ENCODE measurements around the gene GRIN1. TPM values are rescaled to one million over a fixed set of nuclear protein-coding genes. Genes with fewer than 3 reads are reported as not detected.

The GRIN1 gene
- total RNA-seq, 1 experiment from 2014 or later: not detected

GRCh38 chr9:137109250-137110146, 29.5 kb upstream of the GRIN1 start:
- CTCF ChIA-PET: no interaction called here

DNA sequence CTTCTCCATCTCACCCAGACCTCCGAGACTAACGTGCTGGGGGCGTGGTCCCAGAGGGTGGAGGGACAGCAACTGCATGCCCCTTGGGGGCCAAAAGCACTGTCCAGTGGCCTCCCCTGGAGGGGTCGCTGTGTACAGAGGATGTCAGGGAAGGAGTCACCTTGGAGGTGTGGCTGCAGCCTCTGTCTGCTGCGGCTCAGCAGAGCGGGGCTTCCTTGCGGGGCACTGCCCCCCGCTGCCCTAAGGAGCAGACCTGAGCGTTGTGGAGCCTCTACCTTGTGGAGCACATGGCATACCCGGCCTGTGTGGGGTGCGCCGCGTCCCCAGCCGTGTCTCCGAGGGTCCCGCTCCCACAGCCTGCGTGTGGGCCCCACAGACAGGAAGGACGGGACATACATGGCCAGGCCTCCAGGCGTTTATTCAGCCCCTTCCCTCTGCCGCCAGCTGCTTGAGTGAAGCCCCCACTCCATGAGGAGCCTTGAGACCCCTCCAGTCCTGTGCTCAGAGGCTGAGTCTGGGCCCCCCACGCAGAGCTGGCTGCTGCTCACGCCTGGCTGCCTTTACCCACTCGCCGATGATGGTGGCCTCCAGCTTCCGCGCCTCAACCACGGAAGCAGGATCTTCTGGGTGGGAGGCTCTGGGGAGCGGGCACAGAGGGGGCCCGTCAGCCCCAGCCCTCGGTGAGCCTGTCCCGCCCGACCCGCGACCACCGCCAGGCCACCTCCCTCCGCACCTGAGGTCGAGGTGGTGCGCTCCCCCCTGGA, 28.6 kb upstream of the GRIN1 start:
- Histone ChIP-seq H4K20me1 (ENCODE audit: insufficient read depth) (no peaks in the 10 kb centered on the region), H3K27ac (no peak overlapping the region), H3K36me3 (ENCODE audit: low read depth) (no peaks in the 10 kb centered on the region), H3F3A (ENCODE audit: insufficient read depth, low read depth) (no peaks in the 10 kb centered on the region), H3K4me1 (replicated peaks; ENCODE audit: insufficient read depth) (peaks cover 4% of the 10 kb centered on the region), H3K79me2 (ENCODE audit: low read depth) (no peaks in the 10 kb centered on the region), H2AFZ (no peak overlapping the region), H3K9me2 (ENCODE audit: insufficient read depth) (no peaks in the 10 kb centered on the region), H3K9me3 (ENCODE audit: insufficient read depth, low read depth) (no peaks in the 10 kb centered on the region), H3K27me3 (ENCODE audit: insufficient read depth, low read depth) (no peaks in the 10 kb centered on the region), H3K4me2 (no peak overlapping the region), H3K4me3 (no peak overlapping the region)
- intact Hi-C loops (cut with micrococcal nuclease; ENCODE audit: unreplicated experiment): no loop called here
- DNase-seq: no peak
- ChIA-PET CTCF (no interaction called here), POLR2A (ENCODE audit: unreplicated experiment) (no interaction called here)
- no peak for TF ChIP-seq EZH2 (IDR thresholded peaks at IDR 0.05; ENCODE audit: low read depth)
- TF ChIP-seq, protein P1, sequence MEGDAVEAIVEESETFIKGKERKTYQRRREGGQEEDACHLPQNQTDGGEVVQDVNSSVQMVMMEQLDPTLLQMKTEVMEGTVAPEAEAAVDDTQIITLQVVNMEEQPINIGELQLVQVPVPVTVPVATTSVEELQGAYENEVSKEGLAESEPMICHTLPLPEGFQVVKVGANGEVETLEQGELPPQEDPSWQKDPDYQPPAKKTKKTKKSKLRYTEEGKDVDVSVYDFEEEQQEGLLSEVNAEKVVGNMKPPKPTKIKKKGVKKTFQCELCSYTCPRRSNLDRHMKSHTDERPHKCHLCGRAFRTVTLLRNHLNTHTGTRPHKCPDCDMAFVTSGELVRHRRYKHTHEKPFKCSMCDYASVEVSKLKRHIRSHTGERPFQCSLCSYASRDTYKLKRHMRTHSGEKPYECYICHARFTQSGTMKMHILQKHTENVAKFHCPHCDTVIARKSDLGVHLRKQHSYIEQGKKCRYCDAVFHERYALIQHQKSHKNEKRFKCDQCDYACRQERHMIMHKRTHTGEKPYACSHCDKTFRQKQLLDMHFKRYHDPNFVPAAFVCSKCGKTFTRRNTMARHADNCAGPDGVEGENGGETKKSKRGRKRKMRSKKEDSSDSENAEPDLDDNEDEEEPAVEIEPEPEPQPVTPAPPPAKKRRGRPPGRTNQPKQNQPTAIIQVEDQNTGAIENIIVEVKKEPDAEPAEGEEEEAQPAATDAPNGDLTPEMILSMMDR (conservative IDR thresholded peaks at IDR 0.05): no peak
- BruUV-seq (replicated peaks): no TSS peak

More at GRCh38 chr9:137109250-137110146, 29.5 kb upstream of the GRIN1 start:
- Histone ChIP-seq H3K4me1 (replicated peaks; ENCODE audit: insufficient read depth) (no peaks in the 10 kb centered on the region), H3K79me2 (ENCODE audit: low read depth) (no peaks in the 10 kb centered on the region), H3K27me3 (ENCODE audit: insufficient read depth, low read depth) (no peaks in the 10 kb centered on the region), H3K9me3 (ENCODE audit: insufficient read depth, low read depth) (no peaks in the 10 kb centered on the region), H3K4me3 (no peak overlapping the region), H2AFZ (no peak overlapping the region), H3K9me2 (ENCODE audit: insufficient read depth) (no peaks in the 10 kb centered on the region), H3F3A (ENCODE audit: insufficient read depth, low read depth) (no peaks in the 10 kb centered on the region), H3K4me2 (no peak overlapping the region), H4K20me1 (ENCODE audit: insufficient read depth) (no peaks in the 10 kb centered on the region), H3K36me3 (ENCODE audit: low read depth) (no peaks in the 10 kb centered on the region), H3K27ac (no peak overlapping the region)
- DNase-seq: no peak
- POLR2A ChIA-PET (ENCODE audit: unreplicated experiment): no interaction called here
- intact Hi-C loops (cut with micrococcal nuclease; ENCODE audit: unreplicated experiment): no loop called here
- no TSS peak for BruUV-seq (replicated peaks)
- no peak for TF ChIP-seq EZH2 (IDR thresholded peaks at IDR 0.05; ENCODE audit: low read depth)
- TF ChIP-seq, protein P1 (conservative IDR thresholded peaks at IDR 0.05): no peak

- BruUV-seq (replicated peaks): no TSS peak
- H3K4me3 ChIP-seq: no peak overlapping the region
- no peak overlapping the region for H3K27ac ChIP-seq
- no peak overlapping the region for H3K4me2 ChIP-seq
- peaks cover 6% of the 10 kb centered on the region for H3K4me1 ChIP-seq (replicated peaks; ENCODE audit: insufficient read depth)
- no peaks in the 10 kb centered on the region for H3K9me3 ChIP-seq (ENCODE audit: insufficient read depth, low read depth)
- H2AFZ ChIP-seq: no peak overlapping the region
- no peaks in the 10 kb centered on the region for H3K79me2 ChIP-seq (ENCODE audit: low read depth)
- TF ChIP-seq, protein P1 (conservative IDR thresholded peaks at IDR 0.05): no peak
- no peak for TF ChIP-seq EZH2 (IDR thresholded peaks at IDR 0.05; ENCODE audit: low read depth)
- DNase-seq: no peak
- POLR2A ChIA-PET (ENCODE audit: unreplicated experiment): no interaction called here
- H3F3A ChIP-seq (ENCODE audit: insufficient read depth, low read depth): no peaks in the 10 kb centered on the region
- no peaks in the 10 kb centered on the region for H3K27me3 ChIP-seq (ENCODE audit: insufficient read depth, low read depth)
- no peaks in the 10 kb centered on the region for H4K20me1 ChIP-seq (ENCODE audit: insufficient read depth)
- intact Hi-C loops (cut with micrococcal nuclease; ENCODE audit: unreplicated experiment): no loop called here
- no peaks in the 10 kb centered on the region for H3K36me3 ChIP-seq (ENCODE audit: low read depth)
- H3K9me2 ChIP-seq (ENCODE audit: insufficient read depth): no peaks in the 10 kb centered on the region
- CTCF ChIA-PET: no interaction called here
Observed at GRCh38 chr9:137110911-137111787, 27.8 kb upstream of the GRIN1 start.
